HepG2 (cell line): ENCODE results near the gene EIF4G2. TPM values are rescaled to one million over a fixed set of nuclear protein-coding genes. Genes with fewer than 3 reads are reported as not detected.

Experiments used
- ARID4A ChIP-seq: sonication (generic); formaldehyde crosslinking; IDR thresholded peaks from 2 replicates; pipeline ENCODE4 v1.5.0; 2020; ENCODE audit warnings: mild to moderate bottlenecking, missing genetic modification reagents, borderline replicate concordance
- KLF13 ChIP-seq: sonication (generic); formaldehyde crosslinking; IDR thresholded peaks from 2 replicates; pipeline ENCODE4 v1.4.0; 2020; ENCODE audit warnings: mild to moderate bottlenecking, missing genetic modification reagents
- MAX ChIP-seq: IDR thresholded peaks from 2 replicates; pipeline ENCODE4 v1.6.1; 2012; ENCODE audit warnings: inconsistent platforms
- PATZ1 ChIP-seq: sonication (generic); formaldehyde crosslinking; IDR thresholded peaks from 2 replicates; pipeline ENCODE4 v1.4.0; 2020; ENCODE audit warnings: missing genetic modification reagents
- PRPF4 ChIP-seq: fragments of 200-400 bp; formaldehyde crosslinking; IDR thresholded peaks from 2 replicates; pipeline ENCODE4 v1.6.1; 2016; ENCODE audit warnings: low read length, low read depth; ENCODE audit not compliant: poor library complexity, severe bottlenecking
- RFXAP ChIP-seq: sonication (generic); formaldehyde crosslinking; IDR thresholded peaks from 2 replicates; pipeline ENCODE4 v1.4.0; 2020; ENCODE audit warnings: missing genetic modification reagents, borderline replicate concordance
- ZBTB20 ChIP-seq: sonication (generic); formaldehyde crosslinking; IDR thresholded peaks from 2 replicates; pipeline ENCODE4 v1.8.1; 2023; ENCODE audit warnings: missing genetic modification reagents, low read depth, mild to moderate bottlenecking, borderline replicate concordance
- ZFP82 ChIP-seq: sonication (generic); formaldehyde crosslinking; IDR thresholded peaks from 2 replicates; pipeline ENCODE4 v1.5.1; 2020; ENCODE audit warnings: mild to moderate bottlenecking, missing genetic modification reagents, borderline replicate concordance
- ZKSCAN8 ChIP-seq: IDR thresholded peaks from 2 replicates; pipeline ENCODE4 v1.6.1; 2016; ENCODE audit warnings: borderline replicate concordance, missing genetic modification reagents, missing compliant biosample characterization
- ZNF3 ChIP-seq: IDR thresholded peaks from 2 replicates; pipeline ENCODE4 v1.7.0; 2017; ENCODE audit warnings: inconsistent platforms
- ZNF530 ChIP-seq: sonication (generic); formaldehyde crosslinking; IDR thresholded peaks from 2 replicates; pipeline ENCODE4 v1.5.0; 2020; ENCODE audit warnings: low read depth, mild to moderate bottlenecking, missing genetic modification reagents
- ZNF652 ChIP-seq: IDR thresholded peaks from 2 replicates; pipeline ENCODE4 v1.6.1; 2016; ENCODE audit warnings: low read depth, borderline replicate concordance
- polyA plus RNA-seq, 8 experiments: library from polyadenylated mRNA; depleted of rRNA in 3 of 8; stranded (reverse) in 7 of 8; unstranded in 1 of 8; fragments of >200 nt; fragmentation: Illumina TruSeq in 4 of 8; extraction: Trizol in 4 of 8; gene quantifications; 2 replicates each; pipeline versions ENCODE4 v1.2.1 to v1.2.3, GENCODE V29; 2011 to 2016; ENCODE audit warnings: low read depth in 4 of 8, missing spikeins in 1 of 8, mixed read lengths in 1 of 8; ENCODE audit not compliant: insufficient read depth in 1 of 8
- total RNA-seq, 5 experiments: library from RNA; depleted of rRNA; stranded (reverse); fragments of >200 nt; fragmentation: Illumina TruSeq; extraction: Trizol; gene quantifications; 2 replicates each; pipeline ENCODE4 v1.2.3, GENCODE V29; 2016; ENCODE audit warnings: low read depth in 1 of 5
- TF ChIP-seq, protein P1 (sequence below): sonication (generic); formaldehyde crosslinking; IDR thresholded peaks from 2 replicates; pipeline ENCODE4 v1.4.0; 2020; ENCODE audit warnings: missing genetic modification reagents
- TF ChIP-seq, protein P2 (sequence below): sonication (generic); formaldehyde crosslinking; IDR thresholded peaks from 2 replicates; pipeline ENCODE4 v1.8.0; 2022; ENCODE audit warnings: missing genetic modification reagents, mild to moderate bottlenecking, moderate library complexity, borderline replicate concordance

EIF4G2 gene
- total and polyA plus RNA-seq, 2 of the 13 experiments (the other 11 are each of a cell fraction or from before 2014, with no cell fraction given), result 362 to 546 TPM

DNA sequence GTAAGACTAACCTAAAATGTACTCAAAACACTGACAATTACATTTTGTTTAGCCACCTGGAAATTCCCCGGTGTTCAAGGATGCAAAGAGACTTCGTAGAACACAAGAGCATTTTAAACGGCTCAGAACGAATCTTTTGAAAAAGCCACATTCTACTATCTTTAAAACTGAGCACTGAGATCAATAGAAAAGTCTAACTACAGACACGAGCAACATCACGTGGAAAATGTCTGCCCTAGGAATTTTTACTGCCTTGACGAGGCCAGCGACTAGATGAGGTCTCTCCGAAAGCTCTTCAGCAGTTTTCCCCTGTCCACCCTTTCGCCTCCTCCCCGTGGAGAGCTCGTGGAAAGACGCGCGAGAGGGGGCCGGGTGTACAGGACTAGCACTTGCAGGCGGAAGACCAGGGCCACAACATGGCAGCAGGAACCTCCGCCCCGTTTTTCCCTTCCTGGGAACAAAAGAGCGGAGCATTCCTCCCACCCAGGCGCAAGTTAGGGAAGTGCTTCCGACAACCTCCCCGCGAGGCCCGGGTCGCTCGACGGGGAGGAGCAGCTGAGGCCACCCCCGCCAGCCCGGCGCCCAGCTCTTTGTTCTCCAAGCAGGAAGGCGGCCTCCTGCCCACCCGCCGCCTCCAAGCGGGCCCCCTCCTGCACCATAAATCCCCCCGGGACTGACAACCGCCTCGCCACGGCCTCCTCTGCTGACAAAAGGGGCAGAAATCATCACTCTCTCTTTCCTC, 1.1 kb downstream of the EIF4G2 start (continued):
- TF ChIP-seq ARID4A (CRISPR knock-in tag) (no peak), ZNF652 (CRISPR knock-in tag) (no peak), ZNF3 (CRISPR knock-in tag) (no peak), KLF13 (no peak), ZNF530 (CRISPR knock-in tag) (no peak), ZBTB20 (CRISPR knock-in tag) (no peak), MAX (0 out of 2 replicates have a peak, but pooled peaks have one; percentile 17), ZKSCAN8 (CRISPR knock-in tag) (no peak), ZFP82 (CRISPR knock-in tag) (no peak), PRPF4 (no peak), PATZ1 (CRISPR knock-in tag) (peak; percentile 47; the same call in 1 of the 2 replicates), RFXAP (no peak)
- TF ChIP-seq, protein P1, sequence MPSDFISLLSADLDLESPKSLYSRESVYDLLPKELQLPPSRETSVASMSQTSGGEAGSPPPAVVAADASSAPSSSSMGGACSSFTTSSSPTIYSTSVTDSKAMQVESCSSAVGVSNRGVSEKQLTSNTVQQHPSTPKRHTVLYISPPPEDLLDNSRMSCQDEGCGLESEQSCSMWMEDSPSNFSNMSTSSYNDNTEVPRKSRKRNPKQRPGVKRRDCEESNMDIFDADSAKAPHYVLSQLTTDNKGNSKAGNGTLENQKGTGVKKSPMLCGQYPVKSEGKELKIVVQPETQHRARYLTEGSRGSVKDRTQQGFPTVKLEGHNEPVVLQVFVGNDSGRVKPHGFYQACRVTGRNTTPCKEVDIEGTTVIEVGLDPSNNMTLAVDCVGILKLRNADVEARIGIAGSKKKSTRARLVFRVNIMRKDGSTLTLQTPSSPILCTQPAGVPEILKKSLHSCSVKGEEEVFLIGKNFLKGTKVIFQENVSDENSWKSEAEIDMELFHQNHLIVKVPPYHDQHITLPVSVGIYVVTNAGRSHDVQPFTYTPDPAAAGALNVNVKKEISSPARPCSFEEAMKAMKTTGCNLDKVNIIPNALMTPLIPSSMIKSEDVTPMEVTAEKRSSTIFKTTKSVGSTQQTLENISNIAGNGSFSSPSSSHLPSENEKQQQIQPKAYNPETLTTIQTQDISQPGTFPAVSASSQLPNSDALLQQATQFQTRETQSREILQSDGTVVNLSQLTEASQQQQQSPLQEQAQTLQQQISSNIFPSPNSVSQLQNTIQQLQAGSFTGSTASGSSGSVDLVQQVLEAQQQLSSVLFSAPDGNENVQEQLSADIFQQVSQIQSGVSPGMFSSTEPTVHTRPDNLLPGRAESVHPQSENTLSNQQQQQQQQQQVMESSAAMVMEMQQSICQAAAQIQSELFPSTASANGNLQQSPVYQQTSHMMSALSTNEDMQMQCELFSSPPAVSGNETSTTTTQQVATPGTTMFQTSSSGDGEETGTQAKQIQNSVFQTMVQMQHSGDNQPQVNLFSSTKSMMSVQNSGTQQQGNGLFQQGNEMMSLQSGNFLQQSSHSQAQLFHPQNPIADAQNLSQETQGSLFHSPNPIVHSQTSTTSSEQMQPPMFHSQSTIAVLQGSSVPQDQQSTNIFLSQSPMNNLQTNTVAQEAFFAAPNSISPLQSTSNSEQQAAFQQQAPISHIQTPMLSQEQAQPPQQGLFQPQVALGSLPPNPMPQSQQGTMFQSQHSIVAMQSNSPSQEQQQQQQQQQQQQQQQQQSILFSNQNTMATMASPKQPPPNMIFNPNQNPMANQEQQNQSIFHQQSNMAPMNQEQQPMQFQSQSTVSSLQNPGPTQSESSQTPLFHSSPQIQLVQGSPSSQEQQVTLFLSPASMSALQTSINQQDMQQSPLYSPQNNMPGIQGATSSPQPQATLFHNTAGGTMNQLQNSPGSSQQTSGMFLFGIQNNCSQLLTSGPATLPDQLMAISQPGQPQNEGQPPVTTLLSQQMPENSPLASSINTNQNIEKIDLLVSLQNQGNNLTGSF (CRISPR knock-in tag), result no peak
- TF ChIP-seq, protein P2, sequence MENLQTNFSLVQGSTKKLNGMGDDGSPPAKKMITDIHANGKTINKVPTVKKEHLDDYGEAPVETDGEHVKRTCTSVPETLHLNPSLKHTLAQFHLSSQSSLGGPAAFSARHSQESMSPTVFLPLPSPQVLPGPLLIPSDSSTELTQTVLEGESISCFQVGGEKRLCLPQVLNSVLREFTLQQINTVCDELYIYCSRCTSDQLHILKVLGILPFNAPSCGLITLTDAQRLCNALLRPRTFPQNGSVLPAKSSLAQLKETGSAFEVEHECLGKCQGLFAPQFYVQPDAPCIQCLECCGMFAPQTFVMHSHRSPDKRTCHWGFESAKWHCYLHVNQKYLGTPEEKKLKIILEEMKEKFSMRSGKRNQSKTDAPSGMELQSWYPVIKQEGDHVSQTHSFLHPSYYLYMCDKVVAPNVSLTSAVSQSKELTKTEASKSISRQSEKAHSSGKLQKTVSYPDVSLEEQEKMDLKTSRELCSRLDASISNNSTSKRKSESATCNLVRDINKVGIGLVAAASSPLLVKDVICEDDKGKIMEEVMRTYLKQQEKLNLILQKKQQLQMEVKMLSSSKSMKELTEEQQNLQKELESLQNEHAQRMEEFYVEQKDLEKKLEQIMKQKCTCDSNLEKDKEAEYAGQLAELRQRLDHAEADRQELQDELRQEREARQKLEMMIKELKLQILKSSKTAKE, result 0 out of 2 replicates have a peak, but pooled peaks have one; percentile 15
